Neural cell (in vitro differentiated cells): ENCODE measurements around the gene TOR3A. TPM values are rescaled to one million over a fixed set of nuclear protein-coding genes. Genes with fewer than 3 reads are reported as not detected.
"Not testable (repeated sequence)": the region's sequence is repeated elsewhere in the genome, so short reads cannot be mapped to it uniquely, and the experiment has no call there.

Experiments used
- H2AFZ ChIP-seq: fragments of 200-600, 300-800 bp; sonication (generic), shearing (Covaris generic); 2 replicates; pipeline ENCODE4 v1.6.0; 2014; ENCODE audit warnings: low read depth, mild to moderate bottlenecking, antibody characterized with exemption, low read length, moderate library complexity
- H3F3A ChIP-seq: fragments of 200-600 bp; shearing (Covaris generic); 2 replicates; pipeline ENCODE4 v1.6.1; 2016; ENCODE audit warnings: mild to moderate bottlenecking, moderate library complexity, mixed read lengths, antibody characterized with exemption, low read length; ENCODE audit not compliant: insufficient read depth, poor library complexity, severe bottlenecking
- H3K27ac ChIP-seq: fragments of 200-600, 300-800 bp; sonication (generic), shearing (Covaris generic); 2 replicates; pipeline ENCODE4 v1.5.1; 2014; ENCODE audit warnings: mild to moderate bottlenecking, low read length, moderate library complexity
- H3K27me3 ChIP-seq: fragments of 300-800, 200-600 bp; sonication (generic), shearing (Covaris generic); 2 replicates; pipeline ENCODE4 v1.6.0; 2014; ENCODE audit warnings: mild to moderate bottlenecking, low read depth, low read length, moderate library complexity; ENCODE audit not compliant: insufficient read depth
- H3K36me3 ChIP-seq: fragments of 300-800, 200-600 bp; sonication (generic), shearing (Covaris generic); 2 replicates; pipeline ENCODE4 v1.5.1; 2014; ENCODE audit warnings: mild to moderate bottlenecking, antibody characterized with exemption, low read length, moderate library complexity; ENCODE audit not compliant: insufficient read depth
- H3K4me2 ChIP-seq: fragments of 300-800, 200-600 bp; sonication (generic), shearing (Covaris generic); 2 replicates; pipeline ENCODE4 v1.6.0; 2014; ENCODE audit warnings: mild to moderate bottlenecking, low read length
- H3K4me3 ChIP-seq: fragments of 300-800, 200-600 bp; sonication (generic), shearing (Covaris generic); 2 replicates; pipeline ENCODE4 v1.5.1; 2014; ENCODE audit warnings: mild to moderate bottlenecking, low read length, moderate library complexity
- H3K79me2 ChIP-seq: fragments of 200-600 bp; shearing (Covaris generic); replicated peaks from 2 replicates; pipeline ENCODE4 v1.6.0; 2014; ENCODE audit warnings: mild to moderate bottlenecking, low read length, moderate library complexity; ENCODE audit not compliant: insufficient read depth
- H3K9ac ChIP-seq: fragments of 300-800, 200-600 bp; sonication (generic), shearing (Covaris generic); 2 replicates; pipeline ENCODE4 v1.6.1; 2016; ENCODE audit warnings: mild to moderate bottlenecking, low read length, mixed read lengths
- H3K9me2 ChIP-seq: fragments of 200-600 bp; shearing (Covaris generic); 2 replicates; pipeline ENCODE4 v1.6.1; 2016; ENCODE audit warnings: mild to moderate bottlenecking, low read length, mixed read lengths; ENCODE audit not compliant: insufficient read depth
- H3K9me3 ChIP-seq: fragments of 200-600, 300-800 bp; sonication (generic), shearing (Covaris generic); 2 replicates; pipeline ENCODE4 v1.6.1; 2016; ENCODE audit warnings: mild to moderate bottlenecking, mixed run types, low read length, moderate library complexity, mixed read lengths
- H4K20me1 ChIP-seq: fragments of 200-600 bp; shearing (Covaris generic); 2 replicates; pipeline ENCODE4 v1.6.1; 2016; ENCODE audit warnings: mild to moderate bottlenecking, mixed run types; ENCODE audit not compliant: insufficient read depth
- CTCF ChIP-seq: fragments of 450-650 bp; IDR thresholded peaks from 2 replicates; pipeline ENCODE4 v1.5.1; 2014; ENCODE audit warnings: antibody characterized with exemption, mild to moderate bottlenecking, moderate library complexity; ENCODE audit not compliant: poor library complexity, severe bottlenecking
- EP300 ChIP-seq: fragments of 450-650 bp; conservative IDR thresholded peaks from 2 replicates; pipeline ENCODE4 v1.6.1; 2014; ENCODE audit warnings: antibody characterized with exemption, mild to moderate bottlenecking, moderate library complexity; ENCODE audit not compliant: poor library complexity, severe bottlenecking
- EZH2 ChIP-seq: fragments of 200-600, 300-800 bp; shearing (Covaris generic), sonication (generic); IDR thresholded peaks from 2 replicates; pipeline ENCODE4 v1.6.1; 2014; ENCODE audit warnings: antibody characterized with exemption, low read length, borderline replicate concordance, mild to moderate bottlenecking; ENCODE audit not compliant: insufficient read depth, poor library complexity, severe bottlenecking
- MXI1 ChIP-seq: fragments of 450-650 bp; conservative IDR thresholded peaks from 2 replicates; pipeline ENCODE4 v1.6.1; 2014; ENCODE audit warnings: antibody characterized with exemption, mild to moderate bottlenecking; ENCODE audit not compliant: poor library complexity, severe bottlenecking
- POLR2AphosphoS5 ChIP-seq: IDR thresholded peaks from 2 replicates; pipeline ENCODE4 v1.6.1; 2012
- RAD21 ChIP-seq: fragments of 450-650 bp; conservative IDR thresholded peaks from 2 replicates; pipeline ENCODE4 v1.6.1; 2014; ENCODE audit warnings: antibody characterized with exemption, mild to moderate bottlenecking, moderate library complexity
- REST ChIP-seq: IDR thresholded peaks from 2 replicates; pipeline ENCODE4 v1.6.1; 2012; ENCODE audit warnings: borderline replicate concordance
- SMC3 ChIP-seq: fragments of 450-650 bp; conservative IDR thresholded peaks from 2 replicates; pipeline ENCODE4 v1.6.1; 2014; ENCODE audit warnings: antibody characterized with exemption, mild to moderate bottlenecking, moderate library complexity; ENCODE audit not compliant: poor library complexity
- TAF1 ChIP-seq: IDR thresholded peaks from 2 replicates; pipeline ENCODE4 v1.6.1; 2012; ENCODE audit warnings: low read depth
- polyA plus RNA-seq: library from polyadenylated mRNA; depleted of rRNA; stranded (reverse); fragments of >200 nt; gene quantifications from 2 replicates; pipeline ENCODE4 v1.2.3, GENCODE V29; 2014

Gene TOR3A
- polyA plus RNA-seq, 1 donor from 2014 or later = 13.5 TPM

GRCh38 chr1:179039502-179040174, 42.2 kb upstream of the TOR3A start:
- not testable (repeated sequence) for H3F3A ChIP-seq, H3K4me3 ChIP-seq, H3K27ac ChIP-seq, H3K9ac ChIP-seq, H2AFZ ChIP-seq, H3K79me2 ChIP-seq, H3K9me3 ChIP-seq, H3K36me3 ChIP-seq, H3K4me2 ChIP-seq, H3K27me3 ChIP-seq, H4K20me1 ChIP-seq, H3K9me2 ChIP-seq

GRCh38 chr1:179040175-179040551, 41.7 kb upstream of the TOR3A start:
- not testable (repeated sequence) for H3K9me2 ChIP-seq, H4K20me1 ChIP-seq, H3K36me3 ChIP-seq, H3F3A ChIP-seq, H3K9ac ChIP-seq, H3K4me2 ChIP-seq, H3K27ac ChIP-seq, H3K27me3 ChIP-seq, H3K4me3 ChIP-seq, H3K79me2 ChIP-seq, H3K9me3 ChIP-seq, H2AFZ ChIP-seq

GRCh38 chr1:179042087-179042486, 39.8 kb upstream of the TOR3A start:
- H3K27me3 ChIP-seq = no peaks in the 10 kb centered on the region
- H3F3A ChIP-seq = no peaks in the 10 kb centered on the region
- no peak overlapping the region for H2AFZ ChIP-seq
- H3K4me3 ChIP-seq = no peak overlapping the region
- H4K20me1 ChIP-seq = no peaks in the 10 kb centered on the region
- no peak overlapping the region for H3K9ac ChIP-seq
- no peaks in the 10 kb centered on the region for H3K9me3 ChIP-seq
- H3K79me2 ChIP-seq = peaks cover 5% of the 10 kb centered on the region
- H3K9me2 ChIP-seq = no peaks in the 10 kb centered on the region
- no peak overlapping the region for H3K27ac ChIP-seq
- no peak overlapping the region for H3K4me2 ChIP-seq
- TF ChIP-seq MXI1 (no peak), SMC3 (no peak), EZH2 (no peak), POLR2AphosphoS5 (no peak), EP300 (no peak)
- no peaks in the 10 kb centered on the region for H3K36me3 ChIP-seq

GRCh38 chr1:179042700-179043099, 39.2 kb upstream of the TOR3A start:
- TF ChIP-seq SMC3 (no peak), REST (no peak), CTCF (no peak), EZH2 (no peak), EP300 (no peak), MXI1 (no peak), TAF1 (no peak), POLR2AphosphoS5 (no peak), RAD21 (no peak)
- no peak overlapping the region for H3K4me3 ChIP-seq
- H4K20me1 ChIP-seq = no peaks in the 10 kb centered on the region
- H3F3A ChIP-seq = no peaks in the 10 kb centered on the region
- no peaks in the 10 kb centered on the region for H3K27me3 ChIP-seq
- no peak overlapping the region for H3K9ac ChIP-seq
- no peak overlapping the region for H2AFZ ChIP-seq
- peaks cover 5% of the 10 kb centered on the region for H3K79me2 ChIP-seq
- H3K9me3 ChIP-seq = no peaks in the 10 kb centered on the region
- H3K27ac ChIP-seq = no peak overlapping the region
- H3K36me3 ChIP-seq = no peaks in the 10 kb centered on the region
- no peak overlapping the region for H3K4me2 ChIP-seq
- no peaks in the 10 kb centered on the region for H3K9me2 ChIP-seq
